ENCODE data around the gene MYBPC3.

The MYBPC3 gene

GRCh38 chr11:47328449-47329390 lies 23.8 kb downstream of the MYBPC3 start:
- DNase-seq (ENCODE audit: low read depth) = no peak
- TF ChIP-seq MAX (IDR thresholded peaks at IDR 0.05; ENCODE audit: low read depth, low read length) (no peak), MYC (IDR thresholded peaks at IDR 0.05; ENCODE audit: low read depth, low read length) (no peak), POLR2A (IDR thresholded peaks at IDR 0.05; ENCODE audit: extremely low read depth, insufficient read length) (no peak), CTCF (IDR thresholded peaks at IDR 0.05; ENCODE audit: low read depth, low read length) (no peak)
- H3K4me3 ChIP-seq (ENCODE audit: low read depth, low read length) = no peak overlapping the region

GRCh38 chr11:47327949-47328348 lies 24.6 kb downstream of the MYBPC3 start:
- H3K4me3 ChIP-seq (ENCODE audit: low read depth, low read length) = no peak overlapping the region
- no peak for DNase-seq (ENCODE audit: low read depth)
- TF ChIP-seq MAX (IDR thresholded peaks at IDR 0.05; ENCODE audit: low read depth, low read length) = no peak
- no peak for TF ChIP-seq CTCF (IDR thresholded peaks at IDR 0.05; ENCODE audit: low read depth, low read length)
- no peak for TF ChIP-seq MYC (IDR thresholded peaks at IDR 0.05; ENCODE audit: low read depth, low read length)
- no peak for TF ChIP-seq POLR2A (IDR thresholded peaks at IDR 0.05; ENCODE audit: extremely low read depth, insufficient read length)

- no peak for DNase-seq (ENCODE audit: low read depth)
- H3K4me3 ChIP-seq (ENCODE audit: low read depth, low read length) = no peak overlapping the region
- TF ChIP-seq CTCF (IDR thresholded peaks at IDR 0.05; ENCODE audit: low read depth, low read length) (no peak), POLR2A (IDR thresholded peaks at IDR 0.05; ENCODE audit: extremely low read depth, insufficient read length) (no peak), MAX (IDR thresholded peaks at IDR 0.05; ENCODE audit: low read depth, low read length) (no peak), MYC (IDR thresholded peaks at IDR 0.05; ENCODE audit: low read depth, low read length) (no peak)
Observed at GRCh38 chr11:47327025-47327424, 25.5 kb downstream of the MYBPC3 start.

- H3K4me3 ChIP-seq (ENCODE audit: low read depth, low read length) = no peak overlapping the region
- TF ChIP-seq MAX (IDR thresholded peaks at IDR 0.05; ENCODE audit: low read depth, low read length) (no peak), CTCF (IDR thresholded peaks at IDR 0.05; ENCODE audit: low read depth, low read length) (no peak), MYC (IDR thresholded peaks at IDR 0.05; ENCODE audit: low read depth, low read length) (no peak), POLR2A (IDR thresholded peaks at IDR 0.05; ENCODE audit: extremely low read depth, insufficient read length) (no peak)
- no peak for DNase-seq (ENCODE audit: low read depth)
Observed at GRCh38 chr11:47326198-47326597, 26.3 kb downstream of the MYBPC3 start.

- H3K4me3 ChIP-seq (ENCODE audit: low read depth, low read length) = no peak overlapping the region
- TF ChIP-seq MAX (IDR thresholded peaks at IDR 0.05; ENCODE audit: low read depth, low read length) (no peak), CTCF (IDR thresholded peaks at IDR 0.05; ENCODE audit: low read depth, low read length) (no peak), MYC (IDR thresholded peaks at IDR 0.05; ENCODE audit: low read depth, low read length) (no peak), POLR2A (IDR thresholded peaks at IDR 0.05; ENCODE audit: extremely low read depth, insufficient read length) (no peak)
- no peak for DNase-seq (ENCODE audit: low read depth)
Observed at GRCh38 chr11:47325271-47326041, 27.0 kb downstream of the MYBPC3 start.

Measured in NB4 (cell line).